ENCODE results near the gene ESYT2. TPM values are rescaled to one million over a fixed set of nuclear protein-coding genes. Genes with fewer than 3 reads are reported as not detected.

Gene ESYT2
- total RNA-seq, 1 experiment from 2014 or later = 39.0 TPM

GRCh38 chr7:158777793-158778192 is 51.5 kb downstream of the ESYT2 start:
- no peak overlapping the region for H3K18ac ChIP-seq (ENCODE audit: insufficient read length, low read depth, low read length)
- no peaks in the 10 kb centered on the region for H3K79me1 ChIP-seq (ENCODE audit: insufficient read depth, low read depth, low read length, poor library complexity, severe bottlenecking)
- no peak overlapping the region for H3K4me2 ChIP-seq (ENCODE audit: insufficient read depth, insufficient read length, low read length)
- H3K4ac ChIP-seq (ENCODE audit: low read depth, low read length) = no peak overlapping the region
- TF ChIP-seq CTCF (conservative IDR thresholded peaks at IDR 0.05) = no peak
- H2BK15ac ChIP-seq (ENCODE audit: low read depth, low read length) = no peak overlapping the region
- no peaks in the 10 kb centered on the region for H3K27me3 ChIP-seq (ENCODE audit: insufficient read depth, low read length)
- H3K27me3 Mint-ChIP-seq (ENCODE audit: low read depth) = no peaks in the 10 kb centered on the region
- H3K4me1 Mint-ChIP-seq = no peaks in the 10 kb centered on the region
- H4K91ac ChIP-seq (ENCODE audit: insufficient read length, low read depth, low read length) = no peak overlapping the region
- no peak overlapping the region for H3K56ac ChIP-seq (ENCODE audit: insufficient read length, low read depth, low read length)
- peaks cover 15% of the 10 kb centered on the region for H3K9me3 ChIP-seq (ENCODE audit: control insufficient read depth, low read depth, low read length)
- no peak overlapping the region for H4K8ac ChIP-seq (replicated peaks; ENCODE audit: insufficient read length, low read depth, low read length)
- no peak overlapping the region for H3K23ac ChIP-seq (ENCODE audit: insufficient read length, low read depth, low read length)
- no peak overlapping the region for H3T11ph ChIP-seq (ENCODE audit: low read length)
- no peak overlapping the region for H2BK120ac ChIP-seq (ENCODE audit: low read depth, low read length, poor library complexity, severe bottlenecking)
- no peak overlapping the region for H2AK5ac ChIP-seq (ENCODE audit: insufficient read length, low read length)
- H3K9ac ChIP-seq (ENCODE audit: extremely low read depth, insufficient read length, low read length) = no peak overlapping the region
- H3K27ac ChIP-seq (ENCODE audit: insufficient read length, low read depth, low read length) = no peak overlapping the region
- no peak overlapping the region for H4K5ac ChIP-seq (ENCODE audit: insufficient read length, low read depth, low read length)
- no peak overlapping the region; a peak in 1 of 7 replicates for H3K27ac Mint-ChIP-seq
- H3K14ac ChIP-seq (ENCODE audit: insufficient read depth, low read length) = no peak overlapping the region
- H4K20me1 ChIP-seq (ENCODE audit: control insufficient read depth, insufficient read depth, insufficient read length) = no peaks in the 10 kb centered on the region
- no peak overlapping the region for H2BK5ac ChIP-seq (ENCODE audit: insufficient read length, low read length)
- no peak overlapping the region for H3K4me3 Mint-ChIP-seq
- H2BK20ac ChIP-seq (ENCODE audit: low read depth, low read length, poor library complexity, severe bottlenecking) = no peak overlapping the region
- H3K23me2 ChIP-seq (ENCODE audit: insufficient read length, low read depth, low read length, poor library complexity, severe bottlenecking) = no peaks in the 10 kb centered on the region
- no peaks in the 10 kb centered on the region for H3K4me1 ChIP-seq (ENCODE audit: insufficient read depth, low read length)
- H2AFZ ChIP-seq (ENCODE audit: low read length) = no peak overlapping the region
- WGBS (ENCODE audit: extremely low coverage, insufficient read length, low lambda C conversion rate) = no CpG with 5 or more reads among the region's 10 CpGs
- no peak for DNase-seq
- no peaks in the 10 kb centered on the region for H3K9me3 Mint-ChIP-seq
- H3K36me3 Mint-ChIP-seq (ENCODE audit: insufficient read depth in 1 of 3, low read depth in 3 of 3) = peaks cover 10 to 13% (median 12%) of the 10 kb centered on the region in 3 experiments; a peak in 5 of 7 replicates
- peaks cover 2% of the 10 kb centered on the region; the same call in 1 of the 2 replicates for H3K79me2 ChIP-seq (ENCODE audit: insufficient read depth, low read length)
- no peak overlapping the region for H2BK12ac ChIP-seq (ENCODE audit: insufficient read length, low read depth, low read length)
